Lower leg skin (tissue), 3 donors: ENCODE measurements around the gene MGRN1.

Experiments used
- POLR2A ChIP-seq, 2 donors: fragments of 450-650 bp; IDR thresholded peaks; one replicate each; pipeline ENCODE4 v1.6.1; 2016 to 2017; ENCODE audit warnings: antibody characterized with exemption in 2 of 2, mild to moderate bottlenecking in 1 of 2, moderate library complexity in 1 of 2
- TF ChIP-seq, protein P1 (sequence below), 3 donors: fragments of 450-650 bp; IDR thresholded peaks; one replicate each; pipeline ENCODE4 v1.5.1; 2016; ENCODE audit warnings: antibody characterized with exemption in 3 of 3, mild to moderate bottlenecking in 3 of 3, moderate library complexity in 2 of 3

GRCh38 chr16:4612977-4613635 is 11.5 kb upstream of the MGRN1 start:
- TF ChIP-seq, protein P1, sequence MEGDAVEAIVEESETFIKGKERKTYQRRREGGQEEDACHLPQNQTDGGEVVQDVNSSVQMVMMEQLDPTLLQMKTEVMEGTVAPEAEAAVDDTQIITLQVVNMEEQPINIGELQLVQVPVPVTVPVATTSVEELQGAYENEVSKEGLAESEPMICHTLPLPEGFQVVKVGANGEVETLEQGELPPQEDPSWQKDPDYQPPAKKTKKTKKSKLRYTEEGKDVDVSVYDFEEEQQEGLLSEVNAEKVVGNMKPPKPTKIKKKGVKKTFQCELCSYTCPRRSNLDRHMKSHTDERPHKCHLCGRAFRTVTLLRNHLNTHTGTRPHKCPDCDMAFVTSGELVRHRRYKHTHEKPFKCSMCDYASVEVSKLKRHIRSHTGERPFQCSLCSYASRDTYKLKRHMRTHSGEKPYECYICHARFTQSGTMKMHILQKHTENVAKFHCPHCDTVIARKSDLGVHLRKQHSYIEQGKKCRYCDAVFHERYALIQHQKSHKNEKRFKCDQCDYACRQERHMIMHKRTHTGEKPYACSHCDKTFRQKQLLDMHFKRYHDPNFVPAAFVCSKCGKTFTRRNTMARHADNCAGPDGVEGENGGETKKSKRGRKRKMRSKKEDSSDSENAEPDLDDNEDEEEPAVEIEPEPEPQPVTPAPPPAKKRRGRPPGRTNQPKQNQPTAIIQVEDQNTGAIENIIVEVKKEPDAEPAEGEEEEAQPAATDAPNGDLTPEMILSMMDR (IDR thresholded peaks at IDR 0.05): no peak
- no peak for TF ChIP-seq POLR2A (IDR thresholded peaks at IDR 0.05)
